Stimulated activated CD4-positive, alpha-beta T cell treated with anti-CD3 and anti-CD28 coated beads, Interleukin-1b, Interleukin-23, amount 100 ng/mL, for 48 hours (primary cell): ENCODE data around the gene CLNS1A.
"Not testable (repeated sequence)": the region's sequence is repeated elsewhere in the genome, so short reads cannot be mapped to it uniquely, and the experiment has no call there.

Experiments used
- DNase-seq: peaks from one replicate; pipeline ENCODE4 v3.0.0-alpha.2; 2020

Gene CLNS1A

GRCh38 chr11:77617892-77618291, 19.7 kb downstream of the CLNS1A start:
- DNase-seq: no peak

GRCh38 chr11:77611921-77612320, 25.7 kb downstream of the CLNS1A start:
- no peak for DNase-seq

DNA sequence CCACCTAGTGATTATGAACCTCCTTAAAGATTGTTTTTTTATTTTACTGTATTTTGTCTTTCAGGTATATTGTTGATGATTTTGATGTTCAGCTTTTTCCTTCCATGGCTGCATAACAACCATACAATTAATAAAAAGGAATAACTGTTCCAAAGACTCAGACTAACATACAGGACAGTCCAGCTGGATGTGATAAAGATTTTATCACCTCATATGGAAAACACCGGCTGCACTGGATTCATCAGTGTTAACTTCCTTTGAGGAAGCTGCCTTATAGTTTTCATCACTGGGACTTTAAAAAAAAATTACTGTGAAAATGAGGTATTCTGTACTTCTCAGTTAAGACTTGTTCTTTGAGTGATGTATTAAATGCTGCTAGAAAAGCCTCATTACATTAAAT, 28.4 kb downstream of the CLNS1A start:
- DNase-seq: no peak

- DNase-seq: no peak
Measured at GRCh38 chr11:77604281-77604680, 33.3 kb downstream of the CLNS1A start.

- DNase-seq: no peak
Measured at GRCh38 chr11:77602381-77603088, 35.1 kb downstream of the CLNS1A start.

- no peak for DNase-seq
Measured at GRCh38 chr11:77598195-77598594, 39.4 kb downstream of the CLNS1A start.

DNA sequence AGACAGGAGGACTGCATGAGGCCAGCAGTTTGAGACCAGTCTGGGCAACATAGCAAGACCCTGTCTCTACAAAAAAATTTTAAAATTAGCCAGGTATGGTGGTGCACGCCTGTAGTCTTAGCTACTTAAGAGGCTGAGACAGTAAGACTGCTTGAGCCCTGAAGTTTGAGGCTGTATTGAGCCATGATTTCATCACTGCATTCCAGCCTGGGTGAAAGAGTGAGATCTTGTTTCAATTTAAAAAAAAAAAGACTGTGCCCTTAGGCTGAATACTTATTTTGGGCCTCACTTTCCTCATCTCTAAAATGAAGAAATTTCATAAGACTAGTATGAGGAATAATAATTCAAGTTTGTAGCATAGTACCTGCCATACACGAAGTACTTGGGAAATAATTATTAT, 41.0 kb downstream of the CLNS1A start:
- no peak for DNase-seq

- no peak for DNase-seq
Measured at GRCh38 chr11:77593883-77594282, 43.7 kb downstream of the CLNS1A start.

- no peak for DNase-seq
Measured at GRCh38 chr11:77592727-77593126, 44.9 kb downstream of the CLNS1A start.

GRCh38 chr11:77590194-77590782, 47.3 kb downstream of the CLNS1A start:
- no peak for DNase-seq

GRCh38 chr11:77589521-77590193, 47.9 kb downstream of the CLNS1A start, which contains the start of gene AQP11:
Gene AQP11 (plus strand): TSS chr11:77589953. CDS start chr11:77589993, 40 bp downstream.
- peak; percentile 57 for DNase-seq

GRCh38 chr11:77589181-77589520, 48.4 kb downstream of the CLNS1A start:
- DNase-seq: no peak

GRCh38 chr11:77580712-77581337, 56.8 kb downstream of the CLNS1A start:
- DNase-seq: no peak

DNA sequence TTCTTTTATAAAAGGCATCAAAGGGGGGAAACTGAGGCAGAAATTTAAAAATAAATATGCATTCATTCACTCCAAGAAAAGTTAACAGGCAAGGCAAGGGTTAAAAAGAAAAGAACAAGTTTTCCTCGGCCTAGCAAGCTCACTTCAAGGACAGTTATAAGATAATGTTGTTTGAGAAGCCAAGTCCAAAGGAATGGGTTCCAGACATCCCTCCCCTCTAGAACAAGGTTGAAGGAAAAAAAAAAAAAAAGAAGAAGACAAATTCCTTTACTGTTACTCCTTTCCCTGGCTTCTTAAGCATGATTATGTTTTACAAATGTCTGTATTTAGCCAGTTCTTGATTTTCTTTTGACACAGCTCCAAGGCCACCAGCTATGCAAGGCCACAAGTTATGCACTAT, 62.2 kb downstream of the CLNS1A start:
- not testable (repeated sequence) for DNase-seq

DNA sequence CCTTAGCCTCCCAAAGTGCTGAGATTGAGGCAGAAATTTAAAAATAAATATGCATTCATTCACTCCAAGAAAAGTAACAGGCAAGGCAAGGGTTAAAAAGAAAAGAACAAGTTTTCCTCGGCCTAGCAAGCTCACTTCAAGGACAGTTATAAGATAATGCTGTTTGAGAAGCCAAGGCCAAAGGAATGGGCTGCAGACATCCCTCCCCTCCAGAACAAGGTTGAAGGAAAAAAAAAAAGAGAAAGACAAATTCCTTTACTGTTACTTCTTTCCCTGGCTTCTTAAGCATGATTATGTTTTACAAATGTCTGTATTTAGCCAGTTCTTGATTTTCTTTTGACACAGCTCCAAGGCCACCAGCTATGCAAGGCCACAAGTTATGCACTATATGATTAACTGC, 66.7 kb downstream of the CLNS1A start:
- DNase-seq: not testable (repeated sequence)

GRCh38 chr11:77569676-77570070, 67.9 kb downstream of the CLNS1A start:
- DNase-seq: no peak

- no peak for DNase-seq
Measured at GRCh38 chr11:77568916-77569675, 68.5 kb downstream of the CLNS1A start.

DNA sequence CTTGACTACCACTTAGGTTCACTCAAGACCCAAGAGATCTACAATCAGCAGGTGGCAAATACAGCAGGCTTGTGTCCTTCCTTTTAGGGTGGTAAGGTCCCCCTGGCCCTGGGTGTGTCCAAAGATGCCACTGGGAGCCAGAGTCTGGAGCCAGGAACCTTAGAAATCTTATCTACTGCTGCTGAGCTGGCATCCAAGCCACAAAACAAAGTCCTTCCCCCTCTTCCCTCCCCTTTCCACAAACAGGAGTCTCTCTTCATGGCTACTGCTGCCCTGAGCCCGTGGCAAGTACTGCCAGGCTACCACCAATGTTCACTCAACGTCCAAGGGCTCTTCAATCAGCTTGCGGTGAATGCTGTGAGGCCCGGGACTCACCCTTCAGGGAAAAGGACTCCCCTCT, 69.3 kb downstream of the CLNS1A start:
- no peak for DNase-seq
